Measurements from ENCODE around the gene BACH1.

DNA sequence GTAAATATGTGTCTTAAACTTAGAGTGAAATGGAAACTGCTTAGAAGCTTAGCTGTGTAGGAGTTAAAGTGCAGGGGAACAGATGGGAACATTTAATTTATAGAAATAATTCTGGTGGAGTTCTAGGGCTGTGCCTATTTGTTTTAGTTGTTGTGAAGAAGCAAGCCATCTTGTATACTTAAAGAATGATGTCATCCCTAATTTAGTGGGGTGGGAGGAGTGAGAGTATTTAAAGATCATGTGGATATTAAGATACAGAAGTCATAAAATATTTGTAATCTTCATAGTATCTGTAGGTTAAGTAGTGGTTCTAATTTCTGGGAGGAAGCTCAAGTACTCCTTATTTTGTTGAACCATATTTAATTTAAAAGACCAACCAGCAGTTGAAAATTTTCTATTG is 41.5 kb downstream of the BACH1 start:
- TF ChIP-seq, protein P1, sequence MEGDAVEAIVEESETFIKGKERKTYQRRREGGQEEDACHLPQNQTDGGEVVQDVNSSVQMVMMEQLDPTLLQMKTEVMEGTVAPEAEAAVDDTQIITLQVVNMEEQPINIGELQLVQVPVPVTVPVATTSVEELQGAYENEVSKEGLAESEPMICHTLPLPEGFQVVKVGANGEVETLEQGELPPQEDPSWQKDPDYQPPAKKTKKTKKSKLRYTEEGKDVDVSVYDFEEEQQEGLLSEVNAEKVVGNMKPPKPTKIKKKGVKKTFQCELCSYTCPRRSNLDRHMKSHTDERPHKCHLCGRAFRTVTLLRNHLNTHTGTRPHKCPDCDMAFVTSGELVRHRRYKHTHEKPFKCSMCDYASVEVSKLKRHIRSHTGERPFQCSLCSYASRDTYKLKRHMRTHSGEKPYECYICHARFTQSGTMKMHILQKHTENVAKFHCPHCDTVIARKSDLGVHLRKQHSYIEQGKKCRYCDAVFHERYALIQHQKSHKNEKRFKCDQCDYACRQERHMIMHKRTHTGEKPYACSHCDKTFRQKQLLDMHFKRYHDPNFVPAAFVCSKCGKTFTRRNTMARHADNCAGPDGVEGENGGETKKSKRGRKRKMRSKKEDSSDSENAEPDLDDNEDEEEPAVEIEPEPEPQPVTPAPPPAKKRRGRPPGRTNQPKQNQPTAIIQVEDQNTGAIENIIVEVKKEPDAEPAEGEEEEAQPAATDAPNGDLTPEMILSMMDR (IDR thresholded peaks at IDR 0.05), result no peak
- TF ChIP-seq POLR2A (IDR thresholded peaks at IDR 0.05), result no peak

All from breast epithelium (tissue), 3 donors.